Measurements from ENCODE around the gene KLHL40.

Gene KLHL40

DNA sequence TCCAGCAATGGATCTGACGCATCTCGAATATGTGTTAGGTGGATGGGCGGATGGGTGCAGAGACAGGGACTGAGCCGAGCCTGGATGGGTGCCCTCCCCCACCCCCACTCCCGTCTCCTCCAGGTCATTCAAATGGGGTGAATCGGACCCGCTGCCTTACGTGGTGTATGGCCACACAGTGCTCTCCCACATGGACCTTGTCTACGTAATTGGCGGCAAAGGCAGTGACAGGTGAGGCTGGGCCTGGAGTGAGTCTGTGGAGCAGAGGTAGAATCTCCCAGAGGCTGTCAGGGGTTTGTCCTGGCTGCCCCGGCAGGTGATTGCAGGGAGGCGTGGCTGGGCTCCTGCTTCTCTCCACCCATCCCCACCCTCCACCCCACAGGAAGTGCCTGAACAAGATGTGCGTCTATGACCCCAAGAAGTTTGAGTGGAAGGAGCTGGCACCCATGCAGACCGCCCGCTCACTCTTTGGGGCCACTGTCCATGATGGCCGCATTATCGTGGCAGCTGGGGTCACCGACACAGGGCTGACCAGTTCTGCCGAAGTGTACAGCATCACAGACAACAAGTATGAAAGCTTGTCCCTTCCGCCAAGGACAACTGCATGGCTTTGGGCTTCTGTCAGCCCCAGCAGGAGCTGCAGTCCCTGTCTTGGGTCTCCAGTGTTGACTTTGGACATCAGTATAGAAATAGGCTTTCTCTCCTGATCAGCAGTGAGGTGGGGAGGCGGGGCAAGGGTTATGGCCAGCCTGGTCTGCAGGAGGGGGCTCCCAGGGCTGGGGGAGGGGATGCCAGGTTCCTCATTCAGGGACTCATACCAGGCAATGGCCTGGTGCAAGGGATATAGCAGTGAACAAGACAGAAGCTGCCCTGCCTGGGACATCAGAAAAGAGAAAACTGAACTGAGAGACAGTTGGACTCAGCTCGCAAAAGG, 3.4 kb downstream of the KLHL40 start:
- H3K36me3 Mint-ChIP-seq, result no peaks in the 10 kb centered on the region
- H3K4me1 Mint-ChIP-seq (ENCODE audit: low read depth), result peaks cover 2% of the 10 kb centered on the region
- H3K4me3 Mint-ChIP-seq, result no peak overlapping the region
- H3K9me3 Mint-ChIP-seq (ENCODE audit: low read depth), result no peaks in the 10 kb centered on the region
- peaks cover 4% of the 10 kb centered on the region for H3K27me3 Mint-ChIP-seq
- no peak overlapping the region for H3K27ac Mint-ChIP-seq

DNA sequence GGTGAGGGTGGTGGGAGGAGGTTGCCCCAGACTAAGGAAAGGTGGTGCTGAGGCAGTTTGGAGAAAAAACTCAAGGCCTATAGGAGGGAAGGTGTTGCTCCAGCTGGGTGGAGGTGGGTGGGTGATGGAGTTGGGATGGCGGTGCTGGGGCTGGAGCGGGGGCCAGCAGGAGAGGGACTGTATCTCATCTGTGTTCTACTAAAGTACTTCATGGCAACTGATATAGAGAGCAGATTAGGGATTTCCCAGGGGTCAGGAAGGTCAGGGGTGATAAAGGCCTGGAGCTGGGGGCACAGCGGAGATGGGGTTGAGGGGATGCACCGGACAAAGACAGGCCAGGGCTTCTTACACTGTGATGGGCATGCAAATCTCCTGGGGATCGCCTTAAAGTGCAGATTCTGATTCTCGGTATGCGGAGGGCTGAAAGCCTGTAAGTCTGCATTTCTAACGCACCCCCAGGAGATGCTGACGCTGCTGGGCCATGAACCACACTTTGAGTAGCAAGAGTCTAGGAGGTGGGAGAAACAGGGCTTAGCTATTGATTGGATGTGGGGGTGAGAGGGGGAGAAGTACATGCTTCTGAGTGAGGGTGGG, 4.2 kb downstream of the KLHL40 start:
- Mint-ChIP-seq H3K27ac (no peak overlapping the region), H3K36me3 (no peaks in the 10 kb centered on the region), H3K4me3 (no peak overlapping the region), H3K9me3 (ENCODE audit: low read depth) (no peaks in the 10 kb centered on the region), H3K4me1 (ENCODE audit: low read depth) (peaks cover 2% of the 10 kb centered on the region), H3K27me3 (peaks cover 4% of the 10 kb centered on the region)

DNA sequence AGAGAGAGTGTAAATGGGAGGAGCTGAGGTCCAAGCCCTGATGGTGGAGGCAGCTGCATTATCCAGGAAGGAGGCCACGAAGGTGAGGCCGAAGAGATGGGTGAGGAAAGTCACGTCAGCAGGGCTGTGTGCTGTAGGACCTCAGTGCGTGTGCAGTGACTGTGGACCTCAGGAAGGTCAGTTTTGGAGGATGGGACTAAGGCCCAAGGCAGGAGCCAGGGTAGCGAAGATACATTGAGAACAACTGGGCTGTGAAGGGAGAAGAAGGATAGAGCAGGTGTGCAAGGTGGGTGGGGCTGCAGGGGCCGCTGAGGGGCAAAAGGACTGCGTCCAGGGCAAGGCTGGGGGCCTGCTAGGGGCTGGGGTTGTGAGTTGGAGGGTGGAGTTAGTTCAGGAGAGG, 4.9 kb downstream of the KLHL40 start:
- Mint-ChIP-seq H3K9me3 (ENCODE audit: low read depth) (no peaks in the 10 kb centered on the region), H3K4me3 (no peak overlapping the region), H3K36me3 (no peaks in the 10 kb centered on the region), H3K27me3 (peaks cover 4% of the 10 kb centered on the region), H3K27ac (no peak overlapping the region), H3K4me1 (ENCODE audit: low read depth) (peaks cover 2% of the 10 kb centered on the region)

DNA sequence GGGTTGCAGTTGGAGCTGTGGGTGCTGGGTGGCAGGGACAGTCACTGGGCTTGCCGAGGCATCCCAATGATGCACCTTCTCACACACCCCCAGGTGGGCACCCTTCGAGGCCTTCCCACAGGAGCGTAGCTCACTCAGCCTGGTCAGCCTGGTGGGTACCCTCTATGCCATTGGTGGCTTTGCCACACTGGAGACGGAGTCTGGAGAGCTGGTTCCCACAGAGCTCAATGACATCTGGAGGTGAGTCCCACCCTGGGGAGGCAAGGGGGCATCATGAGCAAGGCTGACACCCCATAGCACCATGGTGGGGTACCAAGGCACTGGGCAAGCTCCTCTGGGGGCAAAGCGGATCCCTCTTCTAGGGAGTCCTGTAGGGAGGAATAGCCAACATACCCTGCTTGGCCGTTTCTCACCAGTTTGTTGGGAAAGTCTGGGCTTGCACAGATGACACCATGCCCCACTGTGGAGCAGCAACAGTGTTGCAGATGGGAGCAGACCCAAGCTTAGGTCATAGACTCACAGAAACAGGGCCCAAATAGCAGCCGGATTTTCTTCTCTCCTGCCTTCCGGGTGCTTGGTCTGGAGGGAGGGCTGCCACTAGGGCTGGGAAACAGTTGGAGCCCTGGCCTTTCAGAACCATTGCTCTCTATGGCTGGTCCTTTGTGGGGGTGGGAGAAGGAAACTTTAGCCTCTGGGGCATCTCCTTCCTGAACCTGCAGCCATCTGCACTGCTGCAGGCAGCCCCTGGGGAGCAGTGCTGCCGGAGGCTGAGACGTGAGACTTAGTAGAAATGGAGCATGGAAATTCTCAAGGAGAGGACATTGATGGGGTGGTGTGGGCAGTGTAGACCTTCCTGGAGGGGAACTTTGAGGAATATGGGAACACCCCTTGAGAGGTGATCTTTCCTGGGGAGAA, 5.7 kb downstream of the KLHL40 start:
- no peaks in the 10 kb centered on the region for H3K4me1 Mint-ChIP-seq (ENCODE audit: low read depth)
- H3K27ac Mint-ChIP-seq, result no peak overlapping the region
- H3K36me3 Mint-ChIP-seq, result no peaks in the 10 kb centered on the region

DNA sequence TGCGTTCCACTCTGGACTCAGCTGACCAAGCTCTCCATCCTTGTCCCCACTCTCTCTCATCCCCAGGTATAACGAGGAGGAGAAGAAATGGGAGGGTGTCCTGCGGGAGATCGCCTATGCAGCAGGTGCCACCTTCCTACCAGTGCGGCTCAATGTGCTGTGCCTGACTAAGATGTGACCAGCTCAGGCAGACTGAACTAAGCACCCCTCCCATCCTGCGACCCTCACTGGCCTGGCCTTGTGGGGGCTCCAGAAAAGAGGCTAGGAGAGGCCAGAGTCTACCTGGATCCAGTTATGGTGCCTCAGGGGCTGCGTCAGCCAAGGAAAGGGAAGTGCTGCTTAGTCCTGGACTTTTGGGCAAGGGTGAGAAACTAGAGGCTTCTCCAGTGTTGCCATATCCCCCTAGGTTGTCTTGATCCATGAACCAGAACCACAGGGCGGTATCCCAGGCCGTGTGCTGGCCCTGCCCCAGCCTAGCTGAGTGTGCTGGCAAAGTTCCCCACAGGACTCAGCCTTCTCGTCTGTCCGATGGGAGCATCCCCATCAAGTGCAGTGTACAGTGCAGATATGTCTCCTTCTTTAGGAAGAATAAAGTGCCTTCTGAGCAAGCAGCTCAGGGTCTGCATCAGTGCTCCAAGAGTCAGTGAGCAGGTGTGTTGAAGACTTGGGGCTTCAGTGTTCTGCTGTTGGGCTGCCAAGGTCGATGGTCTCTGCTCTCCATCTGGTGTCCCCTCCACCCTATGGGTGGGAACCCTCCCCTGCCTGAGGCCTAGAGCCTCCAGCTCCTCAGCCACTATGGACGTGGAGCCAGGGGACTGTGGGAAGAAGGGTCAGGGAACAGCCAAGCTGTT, 6.7 kb downstream of the KLHL40 start:
- Mint-ChIP-seq H3K4me1 (ENCODE audit: low read depth) (no peaks in the 10 kb centered on the region), H3K36me3 (no peaks in the 10 kb centered on the region), H3K9me3 (ENCODE audit: low read depth) (no peaks in the 10 kb centered on the region), H3K27ac (no peak overlapping the region), H3K27me3 (peaks cover 2% of the 10 kb centered on the region), H3K4me3 (no peak overlapping the region)

More for the DNA sequence above, 5.7 kb downstream of the KLHL40 start:
- no peaks in the 10 kb centered on the region for H3K9me3 Mint-ChIP-seq (ENCODE audit: low read depth)
- H3K4me3 Mint-ChIP-seq, result no peak overlapping the region
- peaks cover 2% of the 10 kb centered on the region for H3K27me3 Mint-ChIP-seq

DNA sequence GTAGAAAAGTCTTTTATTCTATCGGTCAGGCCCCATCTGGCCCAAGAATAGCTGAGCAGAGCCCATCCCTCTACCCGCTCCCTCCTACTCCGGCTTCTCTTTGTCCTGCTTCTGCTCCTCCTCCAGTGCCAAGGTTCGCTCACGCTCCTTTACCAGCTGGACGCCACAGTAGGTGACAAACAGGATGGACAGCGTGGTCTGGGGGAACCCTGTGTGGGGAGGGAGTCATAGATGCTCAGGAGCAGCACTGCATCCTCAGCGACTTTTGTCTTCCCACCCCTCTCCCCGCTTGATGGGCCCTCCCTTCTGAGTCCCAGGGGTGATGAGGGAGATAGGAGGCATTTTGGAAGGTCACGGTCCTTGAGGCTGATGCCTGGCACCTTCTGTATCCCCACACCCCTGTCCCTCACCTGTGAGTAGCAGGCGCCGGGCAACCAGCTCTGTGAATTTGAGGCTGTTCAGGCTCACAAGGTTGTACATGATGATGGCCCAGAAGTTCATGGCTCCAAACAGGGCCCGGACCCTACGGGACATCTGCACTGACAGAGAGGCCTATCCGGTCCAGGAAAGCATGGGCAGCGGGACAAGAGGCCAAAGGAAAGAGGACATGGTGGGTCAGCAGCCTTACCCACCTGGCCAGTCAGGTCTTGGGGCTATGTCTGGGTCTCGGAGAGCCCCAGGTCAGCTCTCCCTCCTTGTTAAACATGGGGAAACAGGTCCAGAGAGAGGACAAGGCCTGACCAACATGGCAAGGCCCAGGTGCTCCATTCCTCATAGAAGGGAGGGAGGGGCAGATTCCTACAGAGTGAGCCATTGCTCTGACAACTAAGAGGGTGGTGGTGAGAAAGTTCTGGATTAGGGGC, 7.6 kb downstream of the KLHL40 start:
- H3K27ac Mint-ChIP-seq, result no peak overlapping the region
- H3K9me3 Mint-ChIP-seq (ENCODE audit: low read depth), result no peaks in the 10 kb centered on the region
- H3K36me3 Mint-ChIP-seq, result no peaks in the 10 kb centered on the region
- no peaks in the 10 kb centered on the region for H3K4me1 Mint-ChIP-seq (ENCODE audit: low read depth)
- no peak overlapping the region for H3K4me3 Mint-ChIP-seq
- peaks cover 2% of the 10 kb centered on the region for H3K27me3 Mint-ChIP-seq

DNA sequence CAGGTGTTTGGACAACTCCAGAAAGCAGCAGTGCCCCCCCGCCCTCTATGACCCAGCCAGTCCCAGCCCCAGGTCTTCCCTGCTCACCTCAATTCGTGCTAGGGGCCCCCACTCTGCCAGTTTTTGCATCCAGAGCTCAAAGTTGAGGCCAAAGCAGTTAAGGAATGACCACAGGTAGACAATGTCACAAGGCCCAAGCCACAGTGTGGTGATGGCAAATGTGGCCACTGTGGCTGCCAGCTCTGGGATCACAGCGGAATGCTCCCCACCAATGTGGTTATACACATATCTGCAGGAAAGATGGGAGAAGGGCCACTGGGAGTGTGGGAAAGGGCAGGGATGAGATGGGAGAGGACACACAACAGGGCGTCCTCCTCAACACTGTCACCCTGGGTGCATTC, 8.2 kb downstream of the KLHL40 start:
- Mint-ChIP-seq H3K4me1 (ENCODE audit: low read depth) (peaks cover under 1% of the 10 kb centered on the region), H3K27me3 (peaks cover 2% of the 10 kb centered on the region), H3K4me3 (no peak overlapping the region), H3K9me3 (ENCODE audit: low read depth) (no peaks in the 10 kb centered on the region), H3K27ac (no peak overlapping the region), H3K36me3 (no peaks in the 10 kb centered on the region)

DNA sequence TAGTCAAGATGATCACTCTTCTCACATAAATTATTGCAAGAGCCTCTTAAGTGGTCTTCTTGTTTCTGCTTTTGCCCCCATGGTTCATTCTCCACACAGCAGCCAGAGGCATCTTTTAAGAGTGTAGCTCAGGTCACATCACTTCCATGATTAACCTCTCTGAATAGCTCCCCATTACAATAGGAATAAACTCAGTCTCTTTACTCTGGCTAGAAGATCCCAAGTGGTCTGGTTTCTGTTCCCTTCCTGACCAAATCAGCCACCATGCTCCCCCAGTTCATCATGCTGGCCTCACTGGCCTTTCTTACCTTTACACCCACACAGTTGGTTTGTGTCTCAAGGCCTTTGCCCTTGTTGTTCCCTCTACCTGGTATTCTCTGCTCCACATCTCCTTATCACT, 9.0 kb downstream of the KLHL40 start:
- H3K4me3 Mint-ChIP-seq, result no peak overlapping the region
- no peak overlapping the region for H3K27ac Mint-ChIP-seq
- H3K36me3 Mint-ChIP-seq, result no peaks in the 10 kb centered on the region
- no peaks in the 10 kb centered on the region for H3K9me3 Mint-ChIP-seq (ENCODE audit: low read depth)
- H3K27me3 Mint-ChIP-seq, result peaks cover 2% of the 10 kb centered on the region
- peaks cover 4% of the 10 kb centered on the region for H3K4me1 Mint-ChIP-seq (ENCODE audit: low read depth)

DNA sequence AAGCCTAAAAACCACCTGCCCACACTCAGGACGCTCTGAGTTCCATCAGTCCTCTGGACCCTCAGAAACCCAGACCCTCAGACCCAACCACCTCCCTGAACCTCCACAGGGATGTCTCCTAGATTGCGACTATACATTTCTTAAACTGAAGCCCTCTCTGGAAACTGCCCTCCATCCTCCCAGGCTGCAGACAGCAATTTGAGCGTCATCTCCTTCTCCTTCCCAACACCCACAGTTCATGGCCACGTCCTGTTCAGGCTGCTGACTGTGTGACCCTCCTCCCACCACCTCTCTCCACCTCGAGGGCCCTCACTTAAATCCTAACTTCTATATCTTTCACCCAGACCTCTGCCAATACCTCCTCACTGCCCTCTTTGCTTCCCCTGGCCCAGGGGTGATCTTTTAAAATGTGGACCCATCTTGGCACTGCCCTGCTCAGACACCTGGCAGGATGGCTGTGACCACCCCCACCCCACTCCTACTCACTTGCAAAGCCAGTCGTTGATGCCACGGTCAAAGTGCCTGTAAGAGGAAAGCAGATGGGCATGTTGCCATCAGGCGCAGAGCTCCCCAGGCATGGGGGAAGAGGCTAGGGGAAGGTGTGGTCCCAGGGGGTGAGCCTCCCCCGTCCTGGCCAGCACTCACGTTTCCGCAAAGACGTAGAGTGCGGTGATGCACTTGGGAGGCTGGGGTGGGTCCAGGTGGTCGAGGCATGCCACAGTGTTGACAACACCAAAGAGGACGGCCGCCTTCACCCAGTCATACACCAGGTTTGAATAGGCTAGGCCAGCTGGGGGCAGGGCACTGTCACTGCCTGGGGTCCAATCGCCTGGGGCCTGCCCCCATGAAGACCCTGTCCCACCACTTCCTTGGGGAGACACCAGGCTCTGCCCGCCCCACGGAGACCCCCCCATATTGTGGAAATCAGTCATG, 11.3 kb downstream of the KLHL40 start:
- H3K27ac Mint-ChIP-seq, result no peak overlapping the region
- no peaks in the 10 kb centered on the region for H3K36me3 Mint-ChIP-seq
- no peaks in the 10 kb centered on the region for H3K9me3 Mint-ChIP-seq (ENCODE audit: low read depth)
- no peak overlapping the region for H3K4me3 Mint-ChIP-seq
- H3K4me1 Mint-ChIP-seq (ENCODE audit: low read depth), result peaks cover 4% of the 10 kb centered on the region
- no peaks in the 10 kb centered on the region for H3K27me3 Mint-ChIP-seq

DNA sequence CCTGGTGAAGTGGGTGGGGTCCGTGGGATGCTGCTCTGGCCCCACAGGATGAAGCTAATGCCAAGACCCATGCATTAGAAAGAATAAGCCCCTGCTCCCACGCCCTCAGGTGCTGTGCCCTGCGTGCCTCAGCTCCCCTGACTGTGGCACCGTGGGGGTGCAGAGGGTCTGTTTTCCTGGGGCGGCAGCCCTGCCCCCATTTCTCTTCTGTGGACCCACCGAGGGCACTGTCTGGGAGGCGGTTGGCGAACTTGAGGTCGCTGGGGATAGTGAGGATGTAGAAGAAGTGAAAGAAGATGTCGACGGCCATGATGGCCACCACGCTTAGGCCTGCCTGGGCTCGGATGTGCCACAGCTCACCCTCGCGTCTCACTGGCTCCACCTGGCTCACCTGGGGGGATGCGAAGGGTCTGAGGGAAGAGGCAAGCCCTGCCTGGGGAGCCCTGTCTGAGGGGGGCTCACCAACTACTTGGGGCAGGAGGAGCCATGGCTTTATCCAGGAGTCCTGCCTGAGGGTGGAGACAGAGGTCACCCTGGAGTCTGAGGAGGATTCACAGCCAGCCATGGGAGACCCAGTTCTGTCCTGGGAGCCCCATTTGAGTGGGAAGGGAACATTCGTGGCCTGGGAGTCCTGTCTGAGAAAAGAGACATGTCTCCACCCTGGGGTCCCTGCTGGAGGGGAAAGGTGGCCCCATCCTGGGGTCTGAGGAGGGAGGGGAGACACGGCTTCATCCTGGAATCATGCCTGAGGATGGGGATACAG, 12.1 kb downstream of the KLHL40 start:
- H3K27me3 Mint-ChIP-seq, result no peaks in the 10 kb centered on the region
- peaks cover 4% of the 10 kb centered on the region for H3K4me1 Mint-ChIP-seq (ENCODE audit: low read depth)
- no peaks in the 10 kb centered on the region for H3K9me3 Mint-ChIP-seq (ENCODE audit: low read depth)
- H3K36me3 Mint-ChIP-seq, result no peaks in the 10 kb centered on the region
- H3K4me3 Mint-ChIP-seq, result no peak overlapping the region
- H3K27ac Mint-ChIP-seq, result no peak overlapping the region

DNA sequence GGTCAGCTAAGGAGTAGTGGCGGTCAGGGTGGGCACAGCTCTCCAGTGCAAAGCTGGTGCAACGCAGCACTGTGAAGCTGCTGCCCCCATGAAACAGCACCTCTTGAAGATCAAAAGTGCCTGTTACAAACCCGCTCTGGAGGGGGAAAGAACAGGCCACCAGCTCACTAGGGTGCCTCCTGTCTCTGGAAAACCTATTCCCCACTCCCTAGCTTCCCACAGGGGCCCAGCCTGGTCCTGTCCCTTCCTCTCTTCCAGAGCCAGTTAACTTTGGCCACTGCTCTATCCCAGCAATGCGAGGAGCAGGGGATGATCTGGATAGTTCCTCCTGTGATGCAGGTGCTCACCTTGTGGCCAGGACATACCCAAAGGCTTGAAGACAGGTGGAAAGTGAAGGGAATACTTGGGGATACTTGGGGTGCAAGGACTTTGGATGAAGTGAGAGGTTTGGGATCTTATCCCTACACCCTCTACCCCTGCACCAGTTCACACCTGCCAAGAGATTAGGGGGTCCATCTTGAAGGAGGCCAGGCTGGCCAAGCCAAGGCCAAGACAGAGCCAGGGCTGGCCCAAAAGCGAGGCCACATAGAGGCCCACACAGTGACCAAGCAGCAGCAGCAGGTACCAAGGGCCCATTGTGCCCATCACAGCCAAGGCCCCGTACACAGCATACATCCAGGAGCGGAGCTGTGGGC, 13.0 kb downstream of the KLHL40 start:
- no peak overlapping the region for H3K27ac Mint-ChIP-seq
- H3K27me3 Mint-ChIP-seq, result no peaks in the 10 kb centered on the region
- H3K9me3 Mint-ChIP-seq (ENCODE audit: low read depth), result no peaks in the 10 kb centered on the region
- H3K4me1 Mint-ChIP-seq (ENCODE audit: low read depth), result peaks cover 4% of the 10 kb centered on the region
- H3K36me3 Mint-ChIP-seq, result no peaks in the 10 kb centered on the region
- H3K4me3 Mint-ChIP-seq, result no peak overlapping the region

DNA sequence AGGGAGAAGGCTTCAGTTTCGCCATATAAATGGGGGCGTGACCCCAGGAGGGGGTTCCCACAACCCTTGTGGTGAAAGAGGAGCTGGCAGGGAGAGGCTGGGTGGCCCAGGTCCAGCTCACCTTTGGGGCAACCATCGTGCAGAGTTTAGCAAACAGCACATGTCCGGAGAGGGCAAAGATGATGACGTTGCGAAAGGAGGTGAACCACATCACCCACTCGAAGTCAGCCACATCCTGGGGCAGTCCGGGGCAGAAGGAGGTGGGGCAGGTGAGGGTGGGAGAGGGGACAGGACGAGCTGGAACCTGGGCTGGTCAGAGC, 13.5 kb downstream of the KLHL40 start:
- H3K27ac Mint-ChIP-seq, result no peak overlapping the region
- H3K36me3 Mint-ChIP-seq, result no peaks in the 10 kb centered on the region
- H3K9me3 Mint-ChIP-seq (ENCODE audit: low read depth), result no peaks in the 10 kb centered on the region
- H3K4me1 Mint-ChIP-seq (ENCODE audit: low read depth), result peaks cover 4% of the 10 kb centered on the region
- H3K4me3 Mint-ChIP-seq, result no peak overlapping the region
- H3K27me3 Mint-ChIP-seq, result no peaks in the 10 kb centered on the region
